GM21447 (cell line): ENCODE measurements around the gene DMD.
A peak's percentile ranks its signal among the peaks of the same experiment; 100 is the strongest.

Experiments
- ATAC-seq: cut with Tn5 transposase; IDR thresholded peaks from one replicate; pipeline ENCODE4 v1.9.1; 2021; ENCODE audit not compliant: unreplicated experiment

The DMD gene

GRCh38 chrX:31323658-31324057 lies 1887.7 kb downstream of the DMD start:
- ATAC-seq, result peak; percentile 85

GRCh38 chrX:31320740-31321139 lies 1890.6 kb downstream of the DMD start:
- ATAC-seq, result no peak

GRCh38 chrX:31319586-31319985 lies 1891.8 kb downstream of the DMD start:
- ATAC-seq, result no peak

GRCh38 chrX:31318866-31319265 lies 1892.5 kb downstream of the DMD start:
- no peak for ATAC-seq

- ATAC-seq, result no peak
These were observed 1894.9 kb downstream of the DMD start for GRCh38 chrX:31316340-31316991.

GRCh38 chrX:31314921-31315320 lies 1896.4 kb downstream of the DMD start:
- ATAC-seq, result no peak

- no peak for ATAC-seq
These were observed 1903.4 kb downstream of the DMD start for GRCh38 chrX:31307952-31308351.

- no peak for ATAC-seq
These were observed 1908.7 kb downstream of the DMD start for GRCh38 chrX:31302573-31303075.

GRCh38 chrX:31301941-31302340 lies 1909.4 kb downstream of the DMD start:
- no peak for ATAC-seq

- no peak for ATAC-seq
These were observed 1910.1 kb downstream of the DMD start for GRCh38 chrX:31301203-31301602.

GRCh38 chrX:31298916-31299315 lies 1912.4 kb downstream of the DMD start:
- ATAC-seq, result no peak

GRCh38 chrX:31297881-31298280 lies 1913.5 kb downstream of the DMD start:
- ATAC-seq, result no peak

- ATAC-seq, result no peak
These were observed 1916.9 kb downstream of the DMD start for GRCh38 chrX:31294475-31294874.

- no peak for ATAC-seq
These were observed 1917.9 kb downstream of the DMD start for GRCh38 chrX:31293409-31293808.

- ATAC-seq, result no peak
These were observed 1920.2 kb downstream of the DMD start for GRCh38 chrX:31291131-31291530.

- no peak for ATAC-seq
These were observed 1923.5 kb downstream of the DMD start for GRCh38 chrX:31287861-31288260.

GRCh38 chrX:31280580-31280979 lies 1930.8 kb downstream of the DMD start:
- no peak for ATAC-seq

- ATAC-seq, result no peak
These were observed 1932.0 kb downstream of the DMD start for GRCh38 chrX:31279359-31279758.

GRCh38 chrX:31272472-31272775 lies 1938.9 kb downstream of the DMD start:
- ATAC-seq, result no peak

GRCh38 chrX:31271615-31272471 lies 1939.5 kb downstream of the DMD start:
- no peak for ATAC-seq

GRCh38 chrX:31269914-31270313 lies 1941.4 kb downstream of the DMD start:
- no peak for ATAC-seq

- ATAC-seq, result no peak
These were observed 1943.0 kb downstream of the DMD start for GRCh38 chrX:31268359-31268758.
